HG02973 (cell line): ENCODE measurements around the gene P3H4.
"Not testable (repeated sequence)": the region's sequence is repeated elsewhere in the genome, so short reads cannot be mapped to it uniquely, and the experiment has no call there.

Source experiments
- ATAC-seq: cut with Tn5 transposase; IDR thresholded peaks from one replicate; pipeline ENCODE4 v1.9.1; 2021; ENCODE audit warnings: moderate library complexity; ENCODE audit not compliant: unreplicated experiment

The P3H4 gene

DNA sequence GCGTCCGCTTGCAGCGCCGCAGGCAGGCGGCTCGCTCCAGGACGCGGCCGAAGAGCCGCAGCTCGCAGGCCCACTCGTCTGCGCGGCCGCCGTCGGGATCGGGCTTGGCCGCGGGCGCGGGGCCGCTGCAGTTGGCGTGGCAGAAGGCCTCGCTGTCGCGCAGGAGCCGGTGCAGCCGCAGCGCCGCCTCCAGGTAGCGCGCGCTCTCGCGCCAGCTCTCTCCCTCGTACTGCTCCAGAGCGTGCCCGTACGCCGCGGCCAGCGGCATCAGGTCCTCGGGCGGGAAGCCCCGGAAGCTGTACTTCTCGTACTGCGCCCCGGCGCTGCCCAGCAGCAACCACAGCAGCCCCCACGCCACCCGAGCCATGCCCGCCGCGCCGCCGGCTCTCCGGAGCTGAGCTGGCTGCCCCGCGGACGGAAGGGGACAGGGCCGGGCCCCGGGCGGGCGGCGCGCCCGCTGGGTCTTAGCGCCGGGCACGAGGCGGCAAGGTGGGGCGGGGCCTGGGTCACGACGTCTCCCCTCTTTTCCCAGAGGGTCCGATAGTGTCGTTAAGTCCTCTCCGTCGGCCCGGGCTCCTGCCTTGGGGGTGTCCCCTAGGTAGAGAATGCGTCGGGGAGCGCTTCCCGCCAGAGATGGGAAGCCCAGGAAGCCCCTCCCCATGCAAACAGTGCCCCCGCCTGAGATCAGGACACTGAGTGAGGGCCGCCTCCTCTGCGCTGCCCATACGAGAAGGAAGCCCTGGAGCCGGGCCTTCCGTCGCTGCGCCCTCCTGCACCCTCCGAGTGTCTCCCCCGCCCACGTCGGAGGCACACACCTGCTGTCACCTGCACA lies at the start of gene P3H4:
P3H4 (minus strand) TSS at position 401 of the 832 bp plus-strand sequence; CDS start at position 367, 34 bp downstream.
- ATAC-seq: no peak

- ATAC-seq: no peak
Measured at GRCh38 chr17:41860254-41860931, 48.6 kb upstream of the P3H4 start.

DNA sequence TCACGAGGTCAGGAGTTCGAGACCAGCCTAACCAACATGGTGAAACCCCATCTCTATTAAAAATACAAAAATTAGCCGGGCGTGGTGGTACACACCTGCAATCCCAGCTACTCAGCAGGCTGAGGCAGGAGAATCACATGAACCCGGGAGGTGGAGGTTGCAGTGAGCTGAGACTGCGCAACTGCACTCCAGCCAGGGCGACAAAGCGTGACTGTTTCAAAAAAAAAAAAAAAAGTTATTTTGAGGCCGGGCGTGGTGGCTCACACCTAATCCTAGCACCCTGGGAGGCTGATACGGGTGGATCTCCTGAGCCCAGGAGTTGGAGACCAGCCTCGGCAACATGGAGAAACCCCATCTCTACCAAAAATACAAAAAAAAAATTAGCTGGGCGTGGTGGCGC lies 39.6 kb upstream of the P3H4 start:
- ATAC-seq: not testable (repeated sequence)

DNA sequence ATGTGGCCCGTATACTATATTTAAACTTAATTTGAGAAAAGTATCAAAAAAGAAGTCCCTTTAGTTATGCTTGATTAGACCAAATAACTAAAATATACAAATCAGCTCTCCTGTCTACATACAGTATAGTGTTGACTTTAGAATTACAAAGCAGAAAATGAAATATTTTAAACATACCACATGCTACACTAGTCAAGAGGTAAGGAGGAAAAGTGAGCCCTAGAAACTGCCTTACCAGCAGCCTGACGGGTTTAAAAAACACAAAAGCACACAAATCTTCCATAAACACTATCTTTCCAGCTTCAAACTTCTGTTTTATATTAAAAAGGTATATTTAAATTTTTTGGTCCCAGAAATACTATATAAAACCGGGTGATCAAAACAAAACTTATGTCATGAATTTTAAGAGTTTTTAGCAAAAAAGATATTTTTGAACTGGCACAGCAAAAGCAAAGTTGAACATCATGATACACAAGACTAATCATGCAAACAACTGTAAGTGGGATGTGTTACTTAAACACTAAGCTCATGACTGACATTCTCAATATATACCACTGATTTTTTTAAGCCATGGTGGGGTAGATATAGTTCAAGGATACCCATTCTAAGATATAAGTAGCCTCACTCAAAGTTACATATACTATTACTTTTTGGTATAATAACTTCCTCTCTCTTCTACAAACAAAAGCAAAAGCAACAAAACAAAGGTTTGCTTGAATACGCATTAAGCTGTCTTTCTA lies 37.7 kb upstream of the P3H4 start:
- ATAC-seq: no peak

DNA sequence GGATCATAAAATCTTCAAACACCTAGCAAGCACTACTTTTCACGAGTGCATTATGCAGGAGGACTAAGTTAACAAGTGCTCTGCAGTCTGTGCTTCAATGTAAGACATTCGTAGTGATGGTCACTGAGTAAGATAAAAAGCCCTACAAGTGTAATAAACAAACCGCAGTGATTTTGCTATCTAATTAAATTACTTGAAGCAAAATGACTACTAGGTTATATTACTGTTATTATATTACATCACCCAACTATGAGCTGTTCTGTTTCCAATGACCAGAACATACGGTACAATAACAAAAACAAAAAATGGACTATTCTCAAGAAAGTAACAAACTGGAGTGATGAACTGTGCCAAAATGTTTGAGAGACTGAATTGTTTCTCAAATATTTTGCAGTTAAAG lies 37.0 kb upstream of the P3H4 start:
- ATAC-seq: no peak

- ATAC-seq: no peak
Measured at GRCh38 chr17:41844971-41845370, 33.2 kb upstream of the P3H4 start.

DNA sequence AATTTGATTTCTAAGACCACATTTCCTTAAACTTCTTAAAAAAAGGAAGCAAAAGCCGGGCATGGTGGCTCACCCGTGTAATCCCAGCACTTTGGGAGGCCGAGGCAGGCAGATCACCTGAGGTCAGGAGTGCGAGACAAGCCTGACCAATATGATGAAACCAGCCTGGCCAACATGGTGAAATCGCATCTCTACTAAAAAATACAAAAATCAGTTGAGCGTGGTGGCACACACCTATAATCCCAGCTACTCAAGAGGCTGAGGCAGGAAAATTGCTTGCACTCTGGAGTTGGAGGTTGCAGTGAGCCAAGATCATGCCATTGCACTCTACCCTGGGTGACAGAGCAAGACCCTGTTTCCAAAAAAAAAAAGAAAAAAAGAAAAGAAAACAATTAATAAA lies 29.0 kb upstream of the P3H4 start:
- ATAC-seq: not testable (repeated sequence)

GRCh38 chr17:41839448-41839847 lies 27.7 kb upstream of the P3H4 start:
- not testable (repeated sequence) for ATAC-seq

DNA sequence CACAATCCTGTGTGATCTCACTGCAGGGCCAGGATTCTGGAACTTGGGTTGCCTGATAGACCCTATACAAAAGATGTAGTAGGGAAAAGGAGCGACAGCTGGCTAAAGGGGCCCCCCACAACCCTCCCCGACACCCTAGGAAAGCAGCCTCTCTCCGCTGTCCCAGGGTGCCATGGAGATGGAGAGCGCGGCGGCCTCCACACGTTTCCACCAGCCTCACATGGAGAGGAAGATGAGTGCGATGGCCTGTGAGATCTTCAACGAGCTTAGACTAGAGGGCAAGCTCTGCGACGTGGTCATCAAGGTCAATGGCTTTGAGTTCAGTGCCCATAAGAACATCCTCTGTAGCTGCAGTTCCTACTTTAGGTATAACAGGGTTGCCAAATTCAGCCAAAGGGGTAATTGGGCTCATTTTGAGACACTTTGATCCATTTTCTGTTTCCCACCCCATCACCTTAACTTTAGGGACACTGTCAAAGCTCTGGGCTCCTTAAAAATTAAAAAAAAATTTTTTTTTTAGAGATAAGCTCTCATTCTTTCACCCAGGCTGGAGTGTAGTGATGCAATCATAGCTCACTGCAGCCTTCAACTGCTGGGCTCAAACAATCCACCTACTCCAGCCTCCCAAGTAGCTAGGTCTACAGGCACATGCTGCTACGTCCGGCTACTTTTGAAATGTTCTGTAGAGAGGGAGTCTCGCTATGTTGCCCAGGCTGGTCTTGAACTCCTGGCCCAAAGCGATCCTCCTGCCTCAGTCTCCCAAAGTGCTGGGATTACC lies 26.2 kb upstream of the P3H4 start, which contains the start of gene KLHL10:
KLHL10 (plus strand) TSS at position 65 of the 778 bp plus-strand sequence; CDS start at position 173, 108 bp downstream.
- no peak for ATAC-seq

GRCh38 chr17:41836550-41837196 lies 24.9 kb upstream of the P3H4 start:
- ATAC-seq: no peak

DNA sequence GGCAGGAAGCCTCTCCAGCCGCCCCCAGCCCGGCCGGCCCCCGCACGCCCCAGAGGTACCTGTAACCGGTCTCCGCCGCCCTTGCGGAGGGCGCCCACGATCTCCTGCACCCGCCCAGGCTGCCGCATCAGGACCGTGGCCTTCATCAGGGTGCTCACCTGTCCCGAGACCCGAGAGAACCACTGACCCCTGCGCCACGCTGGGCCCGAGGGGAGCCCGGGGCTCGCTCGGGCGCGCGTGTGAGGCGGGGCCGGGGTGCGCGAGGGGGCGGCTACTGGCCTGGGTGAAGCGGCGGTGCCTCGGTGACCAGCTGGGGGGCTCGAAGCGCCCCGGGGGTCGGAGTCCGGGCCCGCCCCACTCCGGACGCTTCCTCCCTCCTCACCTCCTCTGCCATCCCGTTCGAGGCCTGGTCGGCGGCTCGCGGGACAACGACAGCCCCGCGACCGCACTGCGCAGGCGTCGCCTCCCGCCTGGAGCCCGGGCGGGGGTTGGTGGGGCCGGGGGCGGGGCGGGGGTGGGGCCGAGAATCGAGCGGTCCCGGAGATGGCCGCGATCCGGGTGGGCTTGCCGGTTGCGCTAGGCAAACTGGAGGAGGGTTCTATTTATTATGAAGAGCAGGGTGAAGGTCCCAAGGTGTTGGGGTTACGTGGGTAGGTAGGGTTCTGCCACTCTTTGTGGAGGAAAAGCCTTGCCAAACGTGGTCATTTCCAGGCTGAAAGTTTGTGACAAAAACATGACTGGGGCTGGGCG lies 24.2 kb upstream of the P3H4 start, which contains the start of gene NT5C3B:
NT5C3B (minus strand) TSS at position 433 of the 750 bp plus-strand sequence; CDS start at position 394, 39 bp downstream.
- ATAC-seq: no peak

- ATAC-seq: no peak
Measured at GRCh38 chr17:41835214-41835799, 23.6 kb upstream of the P3H4 start.

DNA sequence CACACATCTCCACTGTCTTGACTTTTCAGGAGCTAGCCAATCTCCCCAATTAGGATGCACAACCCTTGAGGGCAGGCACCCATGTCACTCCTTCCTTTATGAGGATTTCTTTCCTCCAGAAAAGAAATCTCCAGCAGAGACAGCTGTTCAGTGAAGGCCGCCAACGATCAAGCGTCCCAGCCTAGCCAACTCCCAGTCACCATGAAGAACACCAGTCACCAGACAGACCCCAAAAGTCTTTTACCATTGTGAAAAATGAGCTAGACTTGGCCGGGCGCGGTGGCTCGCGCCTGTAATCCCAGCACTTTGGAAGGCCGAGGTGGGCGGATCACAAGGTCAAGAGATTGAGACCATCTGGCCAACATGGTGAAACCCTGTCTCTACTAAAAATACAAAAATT lies 18.2 kb upstream of the P3H4 start:
- not testable (repeated sequence) for ATAC-seq

DNA sequence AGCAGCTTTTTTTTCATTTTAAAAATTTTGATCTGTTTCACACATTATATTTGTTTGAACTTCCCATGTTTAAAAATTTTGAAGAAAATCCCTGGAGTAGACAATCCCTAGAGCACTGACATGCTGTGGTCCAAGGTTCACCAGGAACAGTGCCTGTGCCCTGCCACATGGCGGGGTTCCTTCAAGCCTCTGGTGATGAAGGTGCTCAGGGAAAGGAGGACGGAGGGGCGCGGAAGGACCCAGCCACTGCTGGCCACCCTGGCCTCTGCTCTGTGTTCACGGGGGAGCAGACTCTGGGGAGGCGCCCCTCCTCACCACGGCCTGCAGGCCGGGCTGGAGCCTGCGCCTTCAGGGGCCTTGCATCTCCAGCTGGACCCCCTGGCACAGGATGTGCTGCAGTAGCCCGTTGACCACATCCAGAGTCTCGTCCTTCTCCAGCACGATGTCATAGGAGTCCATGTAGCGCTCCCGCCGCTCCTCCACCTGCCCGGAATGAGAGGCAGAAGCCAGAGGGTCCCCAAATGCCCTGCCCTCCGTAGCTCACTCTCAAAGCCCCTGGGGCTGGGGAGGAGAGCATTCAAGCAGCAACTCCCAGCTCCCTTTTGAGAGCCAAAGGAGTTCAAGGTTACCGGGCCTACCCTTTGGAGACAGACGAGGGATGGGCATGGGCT lies 13.6 kb upstream of the P3H4 start:
- ATAC-seq: no peak

DNA sequence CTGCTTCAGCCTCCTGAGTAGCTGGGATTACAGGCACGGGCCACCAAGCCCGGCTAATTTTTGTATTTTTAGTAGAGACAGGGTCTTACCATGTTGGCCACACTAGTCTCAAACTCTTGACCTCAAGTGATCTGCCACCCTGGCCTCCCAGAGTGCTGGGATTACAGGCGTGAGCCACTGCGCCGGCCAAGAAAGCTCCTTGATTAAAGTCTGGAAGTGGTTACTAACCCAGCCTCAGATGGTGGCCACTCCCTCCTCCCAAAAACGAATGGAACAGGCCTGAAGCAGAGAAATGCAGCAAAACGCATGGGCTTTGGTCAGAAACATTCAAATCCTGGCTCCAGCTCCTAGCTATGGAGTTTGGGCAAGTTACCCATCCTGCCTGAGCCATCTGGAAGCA lies 12.3 kb upstream of the P3H4 start:
- ATAC-seq: no peak

DNA sequence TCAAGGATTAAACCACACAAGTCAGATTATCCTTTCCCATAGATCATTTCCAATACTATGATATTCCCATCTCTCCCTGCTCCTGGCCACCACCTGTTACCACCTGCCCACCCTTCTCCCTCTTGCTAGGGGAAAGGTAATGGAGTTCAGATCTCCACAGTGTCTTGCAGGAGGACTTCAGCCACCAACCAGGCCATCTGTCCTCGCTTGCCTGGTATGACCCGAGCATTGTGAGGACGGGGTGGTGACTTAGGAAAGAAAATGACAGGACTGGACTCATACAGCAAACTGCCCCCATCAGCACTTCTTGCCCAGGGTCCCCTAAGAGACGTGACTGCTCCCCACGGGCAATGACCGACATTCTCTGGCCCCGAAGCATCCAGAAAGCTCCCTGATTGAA lies 11.8 kb upstream of the P3H4 start:
- no peak for ATAC-seq

DNA sequence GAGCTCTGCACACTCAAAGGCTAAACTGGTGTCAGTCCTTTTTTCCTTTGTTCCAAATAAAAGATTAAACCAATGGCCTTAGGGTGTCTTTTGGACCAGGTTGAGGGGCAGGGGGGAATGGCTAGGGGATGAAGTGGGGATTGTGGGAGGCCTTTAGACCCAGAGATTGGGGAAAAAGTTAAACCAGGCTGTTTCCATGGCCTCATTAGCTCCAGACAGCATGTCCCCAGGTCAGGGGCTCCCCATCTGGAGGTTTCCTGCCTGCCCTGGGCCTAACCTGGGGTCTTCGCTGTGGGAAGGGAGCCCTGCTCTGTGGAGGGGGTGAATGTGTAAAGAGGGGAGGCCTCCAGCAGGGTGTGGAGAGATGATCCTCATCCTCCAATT lies 11.4 kb upstream of the P3H4 start:
- ATAC-seq: no peak
